Measurements from ENCODE around the gene CDS2.
A peak's percentile ranks its signal among the peaks of the same experiment; 100 is the strongest.
"Not testable (repeated sequence)": the region's sequence is repeated elsewhere in the genome, so short reads cannot be mapped to it uniquely, and the experiment has no call there.

CDS2 gene

DNA sequence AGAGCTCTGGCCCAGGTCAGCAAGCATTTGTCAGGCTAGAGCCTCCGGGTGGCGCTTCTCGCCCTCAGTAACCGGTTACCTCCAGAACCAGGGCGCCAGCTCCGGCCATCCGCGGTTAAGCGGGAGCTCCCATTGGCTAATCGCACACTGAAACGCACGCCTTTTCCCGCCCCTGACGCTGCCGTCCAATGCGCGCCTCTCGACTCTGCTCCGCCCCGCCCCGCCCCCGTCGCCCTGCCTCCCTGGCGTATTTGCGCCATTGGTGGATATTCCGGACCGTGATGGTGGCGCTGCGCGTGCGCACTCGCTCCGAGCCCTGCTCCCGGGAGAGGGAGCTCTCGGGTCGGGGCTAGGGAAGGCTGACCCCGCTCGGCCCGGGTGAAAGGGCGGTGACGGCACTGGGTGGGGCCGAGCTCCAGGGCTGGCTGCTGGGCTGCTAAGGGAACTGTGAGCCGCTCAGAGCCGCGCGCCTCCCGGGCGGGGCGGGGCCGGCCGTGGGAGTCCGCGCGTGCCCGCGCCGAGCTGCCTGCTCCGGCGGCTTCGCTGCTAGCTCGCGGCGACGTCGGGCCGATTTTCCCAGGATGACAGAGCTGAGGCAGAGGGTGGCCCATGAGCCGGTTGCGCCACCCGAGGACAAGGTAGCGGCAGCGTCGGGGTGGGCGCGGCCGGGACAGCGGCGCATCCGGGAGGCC is at the start of gene CDS2:
CDS2 (plus strand) TSS at position 497 of the 692 bp plus-strand sequence; CDS start at position 582, 85 bp downstream.
- peak; percentile 99 to 100 (median 100) for DNase-seq
- intact Hi-C loops (cut with DNase I): loop anchor here (1.0 kb wide), 1 partner anchor 66 kb away; no protein-coding TSS in a partner anchor

GRCh38 chr20:5077761-5078387 is 48.9 kb upstream of the CDS2 start:
- DNase-seq: no peak
- intact Hi-C loops (cut with DNase I): no loop called here

- intact Hi-C loops (cut with DNase I): no loop called here
- peak in 38 of 42 donors; percentile 7 to 74 (median 43) for DNase-seq
These were observed 48.3 kb upstream of the CDS2 start for GRCh38 chr20:5078399-5078958.

GRCh38 chr20:5080384-5080877 is 46.4 kb upstream of the CDS2 start:
- peak in 19 of 42 donors; percentile 5 to 52 (median 23) for DNase-seq
- intact Hi-C loops (cut with DNase I): no loop called here

DNA sequence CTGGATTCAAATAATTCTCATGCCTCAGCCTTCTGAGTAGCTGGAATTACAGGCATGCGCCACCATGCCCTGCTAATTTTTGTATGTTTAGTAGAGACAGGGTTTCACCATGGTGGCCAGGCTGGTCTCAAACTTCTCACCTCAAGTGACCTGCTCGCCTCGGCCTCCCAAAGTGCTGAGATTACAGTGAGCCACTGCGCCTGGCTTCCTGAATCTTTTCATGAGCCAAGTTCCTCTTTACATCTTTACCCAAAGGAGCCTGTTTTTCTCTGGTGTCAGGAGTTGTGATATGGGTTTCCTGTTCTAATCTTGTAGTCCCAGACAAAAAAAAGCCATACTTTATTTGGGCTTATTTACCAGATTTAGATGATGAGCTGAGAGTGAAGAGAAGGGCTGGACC is 41.4 kb upstream of the CDS2 start:
- DNase-seq: peak in 7 of 42 donors; percentile 15 to 45 (median 34)
- intact Hi-C loops (cut with DNase I): no loop called here

DNA sequence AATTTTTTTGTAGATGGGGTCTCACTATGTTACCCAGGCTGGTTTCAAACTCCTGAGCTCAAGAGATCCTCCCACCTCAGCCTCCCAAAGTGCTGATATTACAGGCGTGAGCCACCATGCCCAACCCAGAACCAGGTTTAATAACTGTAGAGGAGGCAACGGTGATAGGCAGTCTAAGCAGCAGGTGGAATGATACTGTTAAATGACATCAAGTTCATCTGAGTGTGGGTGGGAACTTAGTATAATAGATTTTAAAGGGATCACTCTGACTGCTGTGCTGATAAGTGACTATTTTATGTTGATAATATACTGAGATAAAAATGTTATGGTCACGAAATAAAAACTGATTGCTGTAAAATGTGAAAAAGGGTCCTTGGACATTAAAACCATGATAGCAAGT is 38.1 kb upstream of the CDS2 start:
- intact Hi-C loops (cut with DNase I): no loop called here
- peak in 1 of 42 donors; percentile 25 for DNase-seq

- intact Hi-C loops (cut with DNase I): no loop called here
- peak in 6 of 42 donors; percentile 9 to 53 (median 22) for DNase-seq
These were observed 36.6 kb upstream of the CDS2 start for GRCh38 chr20:5090191-5090590.

DNA sequence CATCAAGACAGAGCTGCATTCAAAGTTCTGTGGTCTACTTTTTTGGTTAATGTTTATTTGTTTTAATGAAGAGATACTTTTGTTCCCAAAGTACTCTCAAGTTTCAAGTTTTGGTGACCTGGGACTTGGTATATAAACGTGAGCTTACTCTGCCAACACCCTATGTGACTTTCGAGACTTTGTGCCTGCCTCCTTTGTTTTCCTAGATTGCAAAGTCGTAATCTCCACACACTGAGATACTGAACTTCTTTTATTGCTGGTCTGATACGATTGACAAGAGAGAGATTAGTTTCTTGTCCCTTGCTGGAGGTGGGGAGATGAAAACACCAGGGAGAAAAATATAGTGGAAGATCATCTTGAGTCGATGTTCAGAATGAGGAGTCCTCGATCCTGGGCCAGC is 34.9 kb upstream of the CDS2 start:
- DNase-seq: no peak
- intact Hi-C loops (cut with DNase I): no loop called here

GRCh38 chr20:5092765-5093339 is 34.0 kb upstream of the CDS2 start:
- intact Hi-C loops (cut with DNase I): no loop called here
- DNase-seq: no peak

DNA sequence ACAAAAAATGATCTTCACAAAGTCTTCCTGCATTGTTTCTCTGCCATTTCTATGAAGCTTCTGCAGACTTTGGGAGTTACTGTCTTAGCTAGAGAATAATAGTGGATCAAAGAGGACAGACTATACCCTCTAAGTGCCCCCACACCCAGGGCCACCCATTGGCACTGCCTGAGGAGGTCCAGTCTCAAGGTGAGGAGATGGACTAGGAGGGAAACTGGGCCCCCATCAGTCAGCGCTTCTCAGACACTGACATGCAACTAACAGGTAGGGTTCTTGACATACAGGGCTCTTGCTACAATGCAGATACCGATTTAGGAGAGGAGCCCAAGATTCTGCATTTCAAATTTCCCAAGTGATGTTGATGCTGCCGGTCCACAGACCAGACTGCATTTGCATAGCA is 31.4 kb upstream of the CDS2 start:
- intact Hi-C loops (cut with DNase I): no loop called here
- DNase-seq: no peak

- intact Hi-C loops (cut with DNase I): no loop called here
- no peak for DNase-seq
These were observed 30.9 kb upstream of the CDS2 start for GRCh38 chr20:5095931-5096330.

- DNase-seq: no peak
- intact Hi-C loops (cut with DNase I): no loop called here
These were observed 30.3 kb upstream of the CDS2 start for GRCh38 chr20:5096463-5096862.

- intact Hi-C loops (cut with DNase I); DNase-seq: not testable (repeated sequence)
These were observed 27.8 kb upstream of the CDS2 start for GRCh38 chr20:5099009-5099408.

- intact Hi-C loops (cut with DNase I): loop anchor here (10.0 kb wide), 2 partner anchors 145 to 495 kb away; no protein-coding TSS in a partner anchor
- not testable (repeated sequence) for DNase-seq
These were observed 26.9 kb upstream of the CDS2 start for GRCh38 chr20:5099909-5100308.

GRCh38 chr20:5100684-5101347 is 26.0 kb upstream of the CDS2 start:
- intact Hi-C loops (cut with DNase I): loop anchor here (10.0 kb wide), 2 partner anchors 146 to 496 kb away; no protein-coding TSS in a partner anchor
- DNase-seq: peak; percentile 60 to 95 (median 86)

DNA sequence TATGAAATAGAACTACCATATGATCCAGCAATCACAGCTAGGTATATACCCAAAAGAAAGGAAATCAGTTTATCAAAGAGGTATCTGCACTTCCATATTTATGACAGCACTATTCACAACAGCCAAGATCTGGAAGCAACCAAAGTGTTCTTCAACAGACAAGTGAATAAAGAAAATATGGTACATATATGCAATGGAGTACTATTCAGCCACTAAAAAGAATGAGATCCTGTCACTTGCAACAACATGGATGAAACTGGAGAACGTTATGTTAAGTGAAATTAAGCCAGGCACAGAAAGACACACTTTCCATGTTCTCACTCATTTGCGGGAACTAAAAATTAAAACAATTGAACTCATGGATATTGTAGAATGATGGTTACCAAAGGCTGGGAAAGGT is 22.3 kb upstream of the CDS2 start:
- intact Hi-C loops (cut with DNase I): loop anchor here (10.0 kb wide), 2 partner anchors 150 to 500 kb away; no protein-coding TSS in a partner anchor
- no peak for DNase-seq

GRCh38 chr20:5109276-5109675 is 17.5 kb upstream of the CDS2 start:
- intact Hi-C loops (cut with DNase I): loop anchor here (10.0 kb wide), 2 partner anchors 154 to 504 kb away; no protein-coding TSS in a partner anchor
- DNase-seq: peak in 2 of 42 donors; percentile 38 to 47

- intact Hi-C loops (cut with DNase I): no loop called here
- no peak for DNase-seq
These were observed 13.2 kb upstream of the CDS2 start for GRCh38 chr20:5113615-5113986.

- no peak for DNase-seq
- intact Hi-C loops (cut with DNase I): no loop called here
These were observed 12.4 kb upstream of the CDS2 start for GRCh38 chr20:5114403-5114802.
